ENCODE measurements around the gene RAB17.

GRCh38 chr2:237598468-237599208 is 8.1 kb upstream of the RAB17 start:
- TF ChIP-seq CTCF (IDR thresholded peaks at IDR 0.05) (no peak), POLR2A (IDR thresholded peaks at IDR 0.05) (no peak), POLR2AphosphoS5 (IDR thresholded peaks at IDR 0.05) (no peak)

All from prostate gland (tissue), 2 donors.